PC-3 (cell line): ENCODE data around the gene PSMB7. TPM values are rescaled to one million over a fixed set of nuclear protein-coding genes. Genes with fewer than 3 reads are reported as not detected.

Experiments
- ATAC-seq: fragments of 200-7000 bp; cut with Tn5 transposase; 2 replicates; pipeline ENCODE4 v1.9.1; 2020; ENCODE audit warnings: mild to moderate bottlenecking, moderate library complexity
- BruUV-seq: library from RNA; stranded (reverse); fragments of 400-500 nt; replicated peaks from 2 replicates; lab custom pipeline; 2021; lab: Mats Ljungman, UMichigan
- CTCF ChIA-PET: fragments of 300-600 bp; sonication (Branson Sonifier 250); formaldehyde crosslinking; loops from one replicate; lab custom pipeline; 2022; ENCODE audit warnings: antibody characterized with exemption; lab: Charles Lee
- POLR2A ChIA-PET: fragments of 300-600 bp; sonication (Branson Sonifier 250); formaldehyde crosslinking; loops from one replicate; lab custom pipeline; 2022; ENCODE audit warnings: antibody characterized with exemption; ENCODE audit not compliant: unreplicated experiment; lab: Charles Lee
- DNase-seq: peaks from one replicate; pipeline ENCODE4 v3.0.0-alpha.2; 2015
- H2AFZ ChIP-seq: fragments of 300-600 bp; sonication (generic); 2 replicates; pipeline ENCODE4 v1.6.0; 2016; ENCODE audit warnings: antibody characterized with exemption, low read length
- H3F3A ChIP-seq: fragments of 300-600 bp; sonication (generic); one replicate; pipeline ENCODE4 v1.6.0; 2017; ENCODE audit warnings: antibody characterized with exemption, low read length, control low read depth, mild to moderate bottlenecking; ENCODE audit not compliant: unreplicated experiment
- H3K27ac ChIP-seq: fragments of 300-600 bp; sonication (generic); 2 replicates; pipeline ENCODE4 v1.5.1; 2016; ENCODE audit warnings: mild to moderate bottlenecking, low read length
- H3K27me3 ChIP-seq: fragments of 300-600 bp; sonication (generic); 2 replicates; pipeline ENCODE4 v1.6.1; 2016; ENCODE audit warnings: low read length, mixed read lengths
- H3K36me3 ChIP-seq: fragments of 300-600 bp; sonication (generic); 2 replicates; pipeline ENCODE4 v1.6.1; 2016; ENCODE audit warnings: low read depth, mixed run types, low read length, mixed read lengths
- H3K4me1 ChIP-seq: fragments of 300-600 bp; sonication (generic); 2 replicates; pipeline ENCODE4 v1.5.1; 2016; ENCODE audit warnings: low read length; ENCODE audit not compliant: insufficient read depth
- H3K4me2 ChIP-seq: fragments of 300-600 bp; sonication (generic); 2 replicates; pipeline ENCODE4 v1.6.0; 2016; ENCODE audit warnings: low read length
- H3K4me3 ChIP-seq: fragments of 300-600 bp; sonication (generic); 2 replicates; pipeline ENCODE4 v1.5.1; 2016; ENCODE audit warnings: mild to moderate bottlenecking, low read length, mixed read lengths
- H3K79me2 ChIP-seq: fragments of 300-600 bp; sonication (generic); 2 replicates; pipeline ENCODE4 v1.6.1; 2017; ENCODE audit warnings: low read length, mixed read lengths
- H3K9ac ChIP-seq: fragments of 300-600 bp; sonication (generic); 2 replicates; pipeline ENCODE4 v1.6.0; 2016; ENCODE audit warnings: mild to moderate bottlenecking, low read length
- H3K9me2 ChIP-seq: fragments of 300-600 bp; sonication (generic); replicated peaks from 2 replicates; pipeline ENCODE4 v1.6.1; 2016; ENCODE audit warnings: mixed run types, low read length, mixed read lengths
- H3K9me3 ChIP-seq: fragments of 300-600 bp; sonication (generic); 2 replicates; pipeline ENCODE4 v1.6.1; 2016; ENCODE audit warnings: low read length, mixed read lengths
- H4K20me1 ChIP-seq: fragments of 300-600 bp; sonication (generic); 2 replicates; pipeline ENCODE4 v1.6.1; 2016; ENCODE audit warnings: low read length, mixed read lengths
- EZH2 ChIP-seq: fragments of 300-600 bp; sonication (generic); IDR thresholded peaks from one replicate; pipeline ENCODE4 v1.6.1; 2017; ENCODE audit warnings: antibody characterized with exemption, mild to moderate bottlenecking, low read length; ENCODE audit not compliant: unreplicated experiment
- EZH2phosphoT487 ChIP-seq: fragments of 300-600 bp; sonication (generic); IDR thresholded peaks from 2 replicates; pipeline ENCODE4 v1.6.1; 2018; ENCODE audit warnings: mild to moderate bottlenecking, antibody characterized with exemption, low read length, borderline replicate concordance
- intact Hi-C: fragments of 100-400 bp; cut with micrococcal nuclease; formaldehyde crosslinking; loops from 2 replicates; pipeline ENCODE4 v1.9.0; 2023
- total RNA-seq: library from RNA; depleted of rRNA; stranded (reverse); fragments of >200 nt; gene quantifications from 2 replicates; pipeline ENCODE4 v1.2.3, GENCODE V29; 2014
- TF ChIP-seq, protein P1 (sequence below): fragments of 300-600 bp; sonication (generic); conservative IDR thresholded peaks from 2 replicates; pipeline ENCODE4 v1.5.1; 2017; ENCODE audit warnings: antibody characterized with exemption, low read depth, mild to moderate bottlenecking, low read length

PSMB7 gene
- total RNA-seq, 1 experiment from 2014 or later = 372 TPM

- no peaks in the 10 kb centered on the region; the same call in 1 of the 2 replicates for H3K36me3 ChIP-seq
- CTCF ChIA-PET = no interaction called here
Observed at GRCh38 chr9:124363326-124364096, 51.7 kb downstream of the PSMB7 start.

DNA sequence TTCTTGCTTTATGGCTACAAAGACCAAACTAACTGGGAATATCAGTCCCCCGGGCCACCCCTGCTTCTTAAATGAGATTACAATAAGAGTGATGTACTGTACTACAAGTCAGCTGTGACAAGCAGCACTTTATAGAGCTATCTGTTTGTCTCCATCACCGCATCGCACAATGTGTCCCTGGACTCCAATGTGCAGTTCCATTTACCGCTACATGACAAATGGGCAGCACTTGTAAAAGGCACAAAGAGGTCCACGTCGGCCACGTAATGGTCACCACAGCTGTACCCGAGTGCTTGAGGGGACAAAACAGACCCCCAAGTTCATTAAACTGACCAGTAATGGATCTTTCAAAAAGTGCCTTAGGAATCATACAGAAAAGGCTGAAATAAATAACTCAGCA, 54.1 kb downstream of the PSMB7 start:
- H3F3A ChIP-seq = no peaks in the 10 kb centered on the region
- CTCF ChIA-PET = no interaction called here
- peaks cover 96% of the 10 kb centered on the region for H3K79me2 ChIP-seq
- ATAC-seq (no peak), DNase-seq (no peak)
- no peaks in the 10 kb centered on the region; the same call in 1 of the 2 replicates for H3K36me3 ChIP-seq
- no peak overlapping the region for H2AFZ ChIP-seq
- H3K4me3 ChIP-seq = no peak overlapping the region
- no peaks in the 10 kb centered on the region for H3K9me3 ChIP-seq
- POLR2A ChIA-PET = no interaction called here
- intact Hi-C loops = no loop called here
- no peak overlapping the region for H3K9ac ChIP-seq
- H3K9me2 ChIP-seq = no peaks in the 10 kb centered on the region
- H3K4me1 ChIP-seq = no peaks in the 10 kb centered on the region
- no peak overlapping the region for H3K27ac ChIP-seq
- no peak for TF ChIP-seq EZH2
- TF ChIP-seq, protein P1, sequence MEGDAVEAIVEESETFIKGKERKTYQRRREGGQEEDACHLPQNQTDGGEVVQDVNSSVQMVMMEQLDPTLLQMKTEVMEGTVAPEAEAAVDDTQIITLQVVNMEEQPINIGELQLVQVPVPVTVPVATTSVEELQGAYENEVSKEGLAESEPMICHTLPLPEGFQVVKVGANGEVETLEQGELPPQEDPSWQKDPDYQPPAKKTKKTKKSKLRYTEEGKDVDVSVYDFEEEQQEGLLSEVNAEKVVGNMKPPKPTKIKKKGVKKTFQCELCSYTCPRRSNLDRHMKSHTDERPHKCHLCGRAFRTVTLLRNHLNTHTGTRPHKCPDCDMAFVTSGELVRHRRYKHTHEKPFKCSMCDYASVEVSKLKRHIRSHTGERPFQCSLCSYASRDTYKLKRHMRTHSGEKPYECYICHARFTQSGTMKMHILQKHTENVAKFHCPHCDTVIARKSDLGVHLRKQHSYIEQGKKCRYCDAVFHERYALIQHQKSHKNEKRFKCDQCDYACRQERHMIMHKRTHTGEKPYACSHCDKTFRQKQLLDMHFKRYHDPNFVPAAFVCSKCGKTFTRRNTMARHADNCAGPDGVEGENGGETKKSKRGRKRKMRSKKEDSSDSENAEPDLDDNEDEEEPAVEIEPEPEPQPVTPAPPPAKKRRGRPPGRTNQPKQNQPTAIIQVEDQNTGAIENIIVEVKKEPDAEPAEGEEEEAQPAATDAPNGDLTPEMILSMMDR = no peak
- H3K4me2 ChIP-seq = no peak overlapping the region
- no TSS peak for BruUV-seq
- no peaks in the 10 kb centered on the region for H3K27me3 ChIP-seq
- H4K20me1 ChIP-seq = peaks cover 75% of the 10 kb centered on the region

More at GRCh38 chr9:124363326-124364096, 51.7 kb downstream of the PSMB7 start:
- no peak overlapping the region for H3K27ac ChIP-seq
- H3K27me3 ChIP-seq = no peaks in the 10 kb centered on the region
- no peaks in the 10 kb centered on the region for H3K9me2 ChIP-seq
- H3K4me3 ChIP-seq = no peak overlapping the region
- intact Hi-C loops = no loop called here
- H3K4me2 ChIP-seq = no peak overlapping the region
- POLR2A ChIA-PET = no interaction called here
- no peak for DNase-seq
- H2AFZ ChIP-seq = no peak overlapping the region
- no peaks in the 10 kb centered on the region for H3K9me3 ChIP-seq
- no peak overlapping the region for H3K9ac ChIP-seq
- no peaks in the 10 kb centered on the region for H3F3A ChIP-seq
- H3K79me2 ChIP-seq = peaks cover 98% of the 10 kb centered on the region
- BruUV-seq = no TSS peak
- H3K4me1 ChIP-seq = 0 out of 2 replicates have a peak, but pooled peaks cover 4% of the 10 kb centered on the region
- no peak for ATAC-seq
- TF ChIP-seq, protein P1 = no peak
- no peak for TF ChIP-seq EZH2
- no peak for TF ChIP-seq EZH2phosphoT487
- peaks cover 61% of the 10 kb centered on the region for H4K20me1 ChIP-seq
